Left ventricle myocardium inferior (tissue), 1 donor: ENCODE measurements around the gene DCP1B. TPM values are rescaled to one million over a fixed set of nuclear protein-coding genes. Genes with fewer than 3 reads are reported as not detected.

Experiments
- DNase-seq: peaks from one replicate; pipeline ENCODE4 v3.0.0-alpha.2; 2020
- H3K27ac ChIP-seq: fragments of 200-600 bp; replicated peaks from 2 replicates; pipeline ENCODE4 v1.8.0; 2021
- H3K27me3 ChIP-seq: fragments of 200-600 bp; 2 replicates; pipeline ENCODE4 v1.8.0; 2021; ENCODE audit warnings: low read depth
- H3K36me3 ChIP-seq: fragments of 200-600 bp; 2 replicates; pipeline ENCODE4 v1.8.0; 2021
- H3K4me1 ChIP-seq: fragments of 200-600 bp; 2 replicates; pipeline ENCODE4 v1.8.0; 2021
- H3K4me3 ChIP-seq: fragments of 200-600 bp; 2 replicates; pipeline ENCODE4 v1.8.0; 2021; ENCODE audit warnings: mild to moderate bottlenecking, moderate library complexity
- H3K9me3 ChIP-seq: fragments of 200-600 bp; replicated peaks from 2 replicates; pipeline ENCODE4 v1.8.0; 2021
- CTCF ChIP-seq: fragments of 200-600 bp; IDR thresholded peaks from 2 replicates; pipeline ENCODE4 v1.8.0; 2021; ENCODE audit warnings: antibody characterized with exemption, mild to moderate bottlenecking, borderline replicate concordance
- intact Hi-C: fragments of 100-400 bp; cut with micrococcal nuclease; formaldehyde crosslinking; loops from one replicate; pipeline ENCODE4 v1.11.0; 2022
- total RNA-seq: library from RNA; stranded (reverse); fragmentation: NEBNext Ultra II Directional; extraction: Animal tissue kit (Norgen Biotek cat#: 25700); gene quantifications from one replicate; pipeline ENCODE4 v1.2.1, GENCODE V29; 2021
- donor health status: DM: no; HTN: yes; CAD: no; lungs with severe emphysema.

DCP1B gene
- total RNA-seq, 1 donor from 2014 or later = 1.7 TPM

- peaks cover 8% of the 10 kb centered on the region for H3K4me1 ChIP-seq
- H3K27me3 ChIP-seq = peaks cover 12% of the 10 kb centered on the region
- intact Hi-C loops = no loop called here
- DNase-seq = no peak
- peaks cover 53% of the 10 kb centered on the region for H3K9me3 ChIP-seq
- no peak for TF ChIP-seq CTCF
- no peak overlapping the region for H3K27ac ChIP-seq
- H3K36me3 ChIP-seq = no peaks in the 10 kb centered on the region
- H3K4me3 ChIP-seq = no peak overlapping the region
Observed at GRCh38 chr12:1904875-1905274, 99.4 kb downstream of the DCP1B start.

GRCh38 chr12:1896964-1897363, 107.3 kb downstream of the DCP1B start:
- H3K4me1 ChIP-seq = no peaks in the 10 kb centered on the region
- H3K4me3 ChIP-seq = no peak overlapping the region
- H3K27me3 ChIP-seq = no peaks in the 10 kb centered on the region
- no peak for DNase-seq
- TF ChIP-seq CTCF = no peak
- H3K9me3 ChIP-seq = peaks cover 34% of the 10 kb centered on the region
- no peak overlapping the region for H3K27ac ChIP-seq
- intact Hi-C loops = no loop called here
- no peaks in the 10 kb centered on the region for H3K36me3 ChIP-seq

Other genes with a start within 250 kb of the DCP1B start
- not detected for gene LRTM2, start 183.9 kb downstream of the DCP1B start, total RNA-seq
- 1.2 TPM for gene CACNA2D4, start 85.8 kb downstream of the DCP1B start, total RNA-seq
- 137 TPM for gene CACNA1C, start 48.5 kb upstream of the DCP1B start, total RNA-seq